HG02623 (cell line): ENCODE data around the gene SHROOM3.
A peak's percentile ranks its signal among the peaks of the same experiment; 100 is the strongest.

Experiments used
- ATAC-seq: cut with Tn5 transposase; IDR thresholded peaks from one replicate; pipeline ENCODE4 v1.9.1; 2021; ENCODE audit warnings: moderate library complexity; ENCODE audit not compliant: unreplicated experiment

SHROOM3 gene

DNA sequence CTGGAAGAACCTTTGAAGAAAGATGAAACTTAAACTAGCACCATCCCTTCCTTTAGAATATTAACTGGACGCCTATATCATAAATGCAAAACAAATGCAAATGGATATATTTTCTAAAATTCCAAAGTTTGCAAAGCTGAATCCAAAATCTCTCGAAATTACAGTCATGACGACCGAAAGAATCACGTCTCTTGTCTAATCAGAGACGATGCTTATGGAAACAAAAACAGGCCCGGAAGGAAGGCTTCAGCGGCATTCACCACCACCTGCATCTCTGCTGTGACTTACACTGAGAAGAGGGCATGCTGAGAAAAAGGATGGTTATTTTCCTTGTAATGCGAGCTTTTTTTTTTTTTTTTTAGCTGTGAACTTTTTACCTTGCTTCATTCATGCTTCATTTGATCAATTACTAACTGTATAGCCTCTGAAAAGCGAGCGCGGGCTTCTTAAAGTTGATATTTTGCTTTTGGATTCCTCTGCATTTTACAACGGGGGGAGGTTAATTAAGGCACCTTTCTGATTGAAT, 253.7 kb downstream of the SHROOM3 start:
- no peak for ATAC-seq

- ATAC-seq: peak; percentile 43
These were observed 254.3 kb downstream of the SHROOM3 start for GRCh38 chr4:76689145-76689817.

GRCh38 chr4:76690011-76690905, 255.2 kb downstream of the SHROOM3 start:
- ATAC-seq: no peak

GRCh38 chr4:76690906-76691275, 255.9 kb downstream of the SHROOM3 start:
- no peak for ATAC-seq

- ATAC-seq: no peak
These were observed 257.0 kb downstream of the SHROOM3 start for GRCh38 chr4:76691807-76692582.

DNA sequence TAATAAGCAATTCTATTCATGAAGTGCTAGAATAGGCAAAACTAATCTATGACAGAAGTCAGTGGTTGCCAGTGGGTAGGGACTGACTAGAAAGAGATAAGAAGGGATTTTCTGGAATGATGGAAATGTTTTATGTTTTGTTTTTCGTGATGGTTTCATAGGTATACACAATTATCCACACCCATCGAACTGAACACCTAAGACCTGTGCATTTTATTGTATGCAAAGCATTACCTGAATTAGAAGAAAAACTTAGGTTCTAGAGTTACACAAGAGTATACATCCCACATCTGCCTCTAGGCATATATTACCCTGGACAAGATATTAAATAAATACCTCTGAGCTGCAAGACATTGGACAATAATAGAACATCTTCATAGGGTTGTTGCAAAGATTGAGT, 257.7 kb downstream of the SHROOM3 start:
- ATAC-seq: no peak

- ATAC-seq: no peak
These were observed 259.0 kb downstream of the SHROOM3 start for GRCh38 chr4:76694056-76694455.

GRCh38 chr4:76696109-76696508, 261.1 kb downstream of the SHROOM3 start:
- ATAC-seq: no peak

DNA sequence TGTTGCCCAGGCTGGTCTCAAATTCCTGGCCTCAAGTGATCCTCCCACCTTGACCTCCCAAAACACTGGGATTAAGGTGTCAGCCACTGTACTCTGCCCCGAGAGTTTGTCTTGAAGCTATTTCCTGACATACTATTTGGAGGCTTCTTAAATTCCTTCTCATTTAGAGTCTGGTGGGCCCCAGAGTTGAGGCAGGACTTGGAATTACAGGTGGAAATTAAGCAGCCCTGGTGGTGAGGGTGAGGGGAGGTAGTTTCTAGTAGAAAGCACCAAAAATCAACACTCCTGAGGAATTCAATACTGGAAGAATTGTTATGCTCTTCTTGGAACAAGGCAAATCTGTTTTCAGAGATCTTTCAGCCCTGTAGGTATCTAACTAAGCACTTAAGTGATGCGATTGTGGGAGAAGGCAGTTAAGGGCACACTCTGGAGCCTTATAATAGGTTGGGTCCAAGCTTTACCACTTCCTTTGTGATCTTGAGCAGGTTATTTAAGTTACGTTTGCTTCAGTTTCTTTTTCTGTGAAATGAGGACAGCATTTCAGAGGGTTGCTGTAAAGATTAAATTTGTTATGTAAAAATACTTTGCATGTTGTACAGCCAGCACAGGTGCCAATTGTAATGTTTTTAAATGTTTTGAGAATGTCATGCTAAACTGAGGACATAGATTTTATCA, 262.2 kb downstream of the SHROOM3 start:
- peak; percentile 84 for ATAC-seq

DNA sequence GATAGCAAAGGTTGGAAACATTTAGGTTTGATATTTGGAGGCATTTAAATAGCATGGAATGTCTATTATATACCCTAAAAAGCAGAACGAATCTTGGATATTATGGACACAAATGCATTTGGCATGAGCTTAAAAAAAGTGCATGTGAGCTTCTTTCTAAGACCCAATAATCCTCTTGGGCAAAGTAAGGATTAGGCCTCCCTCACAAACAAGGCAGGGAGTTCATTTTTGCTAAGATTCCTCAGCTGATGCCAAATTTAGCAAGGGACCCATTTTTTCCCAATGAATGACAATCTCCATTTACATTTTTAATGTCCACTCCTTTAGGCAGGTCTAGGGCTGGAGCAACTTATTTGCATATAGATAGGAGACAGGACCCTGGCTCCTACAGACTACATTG, 263.1 kb downstream of the SHROOM3 start:
- ATAC-seq: no peak

DNA sequence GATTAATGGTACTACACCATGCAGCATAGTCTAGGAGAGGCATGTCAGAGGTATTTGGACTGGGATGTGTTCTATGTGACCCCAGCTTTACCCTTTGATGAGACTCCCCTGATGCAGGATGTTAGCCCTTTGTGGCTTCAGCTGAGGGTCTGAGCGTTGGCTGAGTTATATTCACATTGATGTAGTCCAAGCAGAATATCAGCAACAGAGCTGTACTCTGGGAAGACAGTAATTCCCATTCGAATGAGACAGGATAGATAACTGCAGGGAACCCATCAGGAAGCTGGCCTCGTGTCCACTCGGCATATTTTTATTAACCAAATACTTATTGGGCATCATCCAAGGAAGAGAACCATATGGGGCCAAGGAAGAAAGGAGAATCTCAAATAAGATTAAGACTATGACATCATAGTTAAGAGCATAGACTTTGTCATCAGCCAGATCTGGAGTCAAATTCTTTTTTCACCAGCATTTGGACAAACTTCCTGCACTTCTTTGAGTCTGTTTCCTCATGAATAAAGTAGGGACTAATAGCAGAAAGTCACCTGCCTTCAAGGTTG, 264.8 kb downstream of the SHROOM3 start:
- ATAC-seq: no peak

DNA sequence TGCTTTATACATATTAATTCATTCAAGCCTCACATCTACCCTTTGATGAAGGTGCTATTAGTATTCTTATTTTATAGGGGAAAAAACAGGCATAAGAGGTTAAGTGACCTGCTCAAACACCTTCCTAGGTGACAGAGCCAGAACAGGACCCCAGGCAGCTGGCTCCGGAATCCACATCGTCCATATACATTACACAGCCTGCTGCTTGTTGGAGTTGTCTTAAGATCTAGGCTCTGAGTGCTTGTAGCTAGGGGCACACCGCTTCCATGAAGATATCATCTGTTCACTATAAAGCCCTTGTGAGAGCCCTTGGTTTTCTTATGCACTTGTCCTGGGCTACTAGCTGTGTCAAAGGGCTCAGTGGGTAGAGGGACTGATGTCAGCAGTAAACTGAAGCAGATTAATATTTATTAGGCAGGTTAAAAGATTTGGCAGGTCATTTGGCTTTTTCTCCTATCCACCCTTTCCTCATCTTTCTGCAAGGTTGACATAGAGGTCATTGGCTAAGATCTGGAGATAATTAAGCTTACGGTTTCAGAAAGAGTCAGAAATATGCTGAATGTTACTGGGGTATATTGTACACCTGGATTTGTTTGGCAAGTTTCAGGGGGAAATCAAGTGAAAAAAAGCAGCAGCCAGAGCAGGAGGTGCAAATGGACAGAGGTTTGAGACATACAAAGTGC, 267.6 kb downstream of the SHROOM3 start:
- no peak for ATAC-seq

GRCh38 chr4:76703123-76703490, 268.1 kb downstream of the SHROOM3 start:
- ATAC-seq: no peak

DNA sequence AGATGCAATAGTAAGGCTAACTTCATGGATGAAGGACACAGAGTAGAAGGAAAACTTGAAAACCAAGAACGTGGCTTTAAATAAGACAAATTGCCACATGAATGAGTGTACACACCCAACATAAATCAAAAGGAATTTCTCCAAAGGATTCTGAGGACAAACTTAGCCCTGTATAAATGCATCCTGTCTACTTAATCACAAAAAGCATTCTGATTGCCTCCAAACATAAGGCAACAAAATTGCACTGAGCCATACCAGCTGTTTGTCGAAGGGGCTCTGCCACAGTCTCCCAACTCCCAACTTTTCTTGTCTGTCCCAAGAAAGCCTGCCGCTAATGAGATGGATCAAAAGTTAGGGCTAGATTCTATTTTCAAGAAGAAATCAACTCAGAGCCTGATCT, 268.6 kb downstream of the SHROOM3 start:
- ATAC-seq: no peak

GRCh38 chr4:76704133-76704881, 269.3 kb downstream of the SHROOM3 start:
- ATAC-seq: no peak

- ATAC-seq: no peak
These were observed 270.4 kb downstream of the SHROOM3 start for GRCh38 chr4:76705472-76705871.

- no peak for ATAC-seq
These were observed 271.6 kb downstream of the SHROOM3 start for GRCh38 chr4:76706581-76706980.

DNA sequence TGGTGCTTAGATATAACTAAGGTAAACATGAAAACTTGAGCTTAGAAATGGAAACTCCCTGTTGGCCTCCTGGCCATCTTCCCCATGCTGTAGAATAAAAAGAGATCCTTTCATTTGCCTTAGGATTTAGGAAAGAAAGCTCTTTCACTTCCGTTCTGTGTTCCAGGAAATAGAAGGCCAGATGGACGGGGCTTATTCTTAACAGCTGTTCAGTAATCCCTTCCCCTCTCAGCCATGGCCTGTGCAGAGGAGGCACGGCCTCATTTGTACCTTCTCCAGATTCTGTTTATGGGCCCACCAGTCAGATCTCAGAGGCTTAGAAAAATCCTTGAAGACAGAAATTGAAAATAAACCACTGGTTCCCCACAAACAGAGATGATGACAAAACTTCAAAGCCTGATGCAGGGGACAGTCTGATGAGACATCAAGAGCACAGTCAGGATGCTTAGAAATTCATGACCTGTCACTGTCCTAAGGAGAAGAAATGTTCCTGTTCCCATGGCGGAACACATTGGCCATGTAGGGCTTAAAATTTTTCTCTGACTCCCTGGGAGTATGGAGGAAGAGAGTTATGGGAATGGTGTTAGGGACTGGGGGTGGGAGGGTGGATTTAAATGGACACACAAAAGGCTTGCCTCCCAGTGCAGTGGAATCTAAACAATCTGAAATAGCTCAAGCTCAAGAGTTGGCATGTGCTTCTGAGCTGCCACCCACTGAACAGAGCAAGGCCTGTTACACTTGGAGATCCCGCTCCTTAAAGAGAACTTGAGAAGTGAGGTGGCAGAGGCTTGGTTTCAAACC, 274.1 kb downstream of the SHROOM3 start:
- no peak for ATAC-seq

DNA sequence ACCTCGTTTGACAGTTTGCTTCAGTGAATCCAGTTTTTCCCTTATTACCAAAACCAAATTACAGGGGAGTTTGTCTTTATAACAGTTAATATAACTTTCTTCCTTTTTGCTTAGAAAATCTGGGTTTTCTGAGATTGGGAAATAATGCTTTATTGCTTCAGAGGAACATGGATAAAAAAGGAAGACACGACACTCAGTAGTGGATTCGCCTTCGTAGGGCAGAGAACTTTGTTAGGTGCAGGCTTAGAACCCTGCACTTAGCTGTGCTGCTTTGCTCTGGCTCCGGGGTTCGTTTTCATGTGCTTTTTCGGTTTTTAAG, 274.7 kb downstream of the SHROOM3 start:
- no peak for ATAC-seq
